H1 (cell line): ENCODE results near the gene HOATZ. TPM values are rescaled to one million over a fixed set of nuclear protein-coding genes. Genes with fewer than 3 reads are reported as not detected.

ENCODE experiments used
- CTCF ChIA-PET: fragments of 300-600 bp; sonication (Branson Sonifier 250); formaldehyde crosslinking; loops from one replicate; lab custom pipeline; 2021; ENCODE audit not compliant: partially characterized antibody; lab: Charles Lee
- POLR2A ChIA-PET: fragments of 300-600 bp; sonication (Branson Sonifier 250); formaldehyde crosslinking; loops from one replicate; lab custom pipeline; 2021; ENCODE audit warnings: inconsistent platforms; ENCODE audit not compliant: partially characterized antibody; lab: Charles Lee
- DNase-seq, 2 experiments: peaks; one replicate each; pipeline versions ENCODE4 v3.0.0 to v3.0.0-alpha.2; 2010 to 2022; ENCODE audit warnings: low spot score in 2 of 2, low read depth in 1 of 2, mixed read lengths in 1 of 2
- FAIRE-seq: peaks from 2 replicates; lab custom pipeline; 2011; peaks lifted over from hg19 to GRCh38; lab: Jason Lieb, UNC
- H2AFZ ChIP-seq: 2 replicates; pipeline ENCODE4 v1.8.1; 2012; ENCODE audit warnings: low read length, inconsistent platforms
- H2AK5ac ChIP-seq: 2 replicates; pipeline ENCODE4 v1.6.1; 2013; ENCODE audit warnings: low read depth, low read length
- H2BK120ac ChIP-seq: replicated peaks from 2 replicates; pipeline ENCODE3; 2013; ENCODE audit warnings: low read depth, low read length, inconsistent platforms
- H2BK12ac ChIP-seq: 2 replicates; pipeline ENCODE4 v1.6.1; 2013; ENCODE audit warnings: low read depth, low read length
- H2BK15ac ChIP-seq: 2 replicates; pipeline ENCODE4 v1.6.1; 2013; ENCODE audit warnings: low read length
- H2BK20ac ChIP-seq: 2 replicates; pipeline ENCODE4 v1.6.1; 2013; ENCODE audit warnings: low read length
- H2BK5ac ChIP-seq: 2 replicates; pipeline ENCODE4 v1.6.1; 2013; ENCODE audit warnings: low read depth, low read length
- H3K14ac ChIP-seq: 2 replicates; pipeline ENCODE4 v1.6.1; 2013; ENCODE audit warnings: inconsistent platforms; ENCODE audit not compliant: insufficient read length
- H3K18ac ChIP-seq: 2 replicates; pipeline ENCODE4 v1.6.1; 2013; ENCODE audit warnings: low read length; ENCODE audit errors: extremely low read depth
- H3K23ac ChIP-seq: 2 replicates; pipeline ENCODE4 v1.6.1; 2013; ENCODE audit warnings: inconsistent platforms; ENCODE audit not compliant: insufficient read length
- H3K23me2 ChIP-seq: 2 replicates; pipeline ENCODE4 v1.6.1; 2013; ENCODE audit warnings: low read depth, low read length
- H3K27ac ChIP-seq: 2 replicates; pipeline ENCODE4 v1.6.1; 2011; ENCODE audit warnings: low read depth, low read length, inconsistent platforms
- H3K27me3 ChIP-seq, 4 experiments: replicated peaks in 1 of 4; 1 replicate in 1 of 4; 2 replicates in 3 of 4; pipeline versions ENCODE4 v1.6.1 to v1.8.1; 2011 to 2013; ENCODE audit warnings: low read length in 3 of 4, mild to moderate bottlenecking in 3 of 4, inconsistent platforms in 2 of 4, mixed read lengths in 2 of 4, moderate library complexity in 1 of 4; ENCODE audit not compliant: control insufficient read depth in 3 of 4, insufficient read depth in 3 of 4; ENCODE audit errors: extremely low read depth in 1 of 4
- H3K36me3 ChIP-seq, 4 experiments: 2 replicates each; pipeline versions ENCODE4 v1.6.1 to v1.8.1; 2011 to 2013; ENCODE audit warnings: mild to moderate bottlenecking in 4 of 4, low read length in 3 of 4, moderate library complexity in 2 of 4, control low read depth in 1 of 4, inconsistent platforms in 1 of 4; ENCODE audit not compliant: insufficient read depth in 4 of 4, control insufficient read depth in 2 of 4
- H3K4ac ChIP-seq: replicated peaks from 2 replicates; pipeline ENCODE3; 2013; ENCODE audit warnings: low read length, low read depth, mixed read lengths, inconsistent platforms; ENCODE audit not compliant: insufficient read length
- H3K4me1 ChIP-seq, 4 experiments: replicated peaks in 1 of 4; 1 replicate in 1 of 4; 2 replicates in 3 of 4; pipeline versions ENCODE4 v1.6.1 to v1.8.1; 2011 to 2013; ENCODE audit warnings: low read length in 3 of 4, inconsistent platforms in 2 of 4, mixed read lengths in 1 of 4; ENCODE audit not compliant: insufficient read depth in 4 of 4, control insufficient read depth in 3 of 4
- H3K4me2 ChIP-seq, 2 experiments: 2 replicates each; pipeline versions ENCODE4 v1.6.1 to v1.8.1; 2011 to 2013; ENCODE audit warnings: low read depth in 2 of 2, low read length in 2 of 2, control low read depth in 1 of 2, inconsistent platforms in 1 of 2, mild to moderate bottlenecking in 1 of 2; ENCODE audit not compliant: insufficient read depth in 1 of 2
- H3K4me3 ChIP-seq, 4 experiments: fragments of 200-600, 300-600 bp in 1 of 4; sonication (generic), shearing (Covaris generic), sonication (Bioruptor Twin) in 1 of 4; 2 replicates each; pipeline versions ENCODE4 v1.5.1 to v1.8.1; 2011 to 2016; ENCODE audit warnings: low read length in 4 of 4, low read depth in 3 of 4, control low read depth in 2 of 4, inconsistent platforms in 2 of 4, mild to moderate bottlenecking in 2 of 4, mixed read lengths in 1 of 4, moderate library complexity in 1 of 4; ENCODE audit not compliant: insufficient read depth in 2 of 4; ENCODE audit errors: extremely low read depth in 1 of 4
- H3K56ac ChIP-seq: replicated peaks from 2 replicates; pipeline ENCODE3; 2013; ENCODE audit warnings: low read depth, mild to moderate bottlenecking, mixed read lengths, low read length, inconsistent platforms; ENCODE audit not compliant: insufficient read length
- H3K79me1 ChIP-seq: 2 replicates; pipeline ENCODE4 v1.6.1; 2013; ENCODE audit warnings: low read depth, low read length, control low read depth
- H3K79me2 ChIP-seq, 2 experiments: 2 replicates each; pipeline versions ENCODE4 v1.6.1 to v1.8.1; 2012 to 2013; ENCODE audit warnings: low read length in 2 of 2, mild to moderate bottlenecking in 2 of 2, inconsistent platforms in 1 of 2; ENCODE audit not compliant: insufficient read depth in 2 of 2, control insufficient read depth in 1 of 2
- H3K9ac ChIP-seq, 4 experiments: replicated peaks in 1 of 4; 1 replicate in 1 of 4; 2 replicates in 3 of 4; pipeline versions ENCODE4 v1.6.1 to v1.8.1; 2011 to 2013; ENCODE audit warnings: low read depth in 3 of 4, low read length in 3 of 4, control low read depth in 2 of 4, mild to moderate bottlenecking in 2 of 4, moderate library complexity in 2 of 4, inconsistent platforms in 1 of 4; ENCODE audit errors: extremely low read depth in 1 of 4
- H3K9me3 ChIP-seq, 2 experiments: 2 replicates each; pipeline versions ENCODE4 v1.6.1 to v1.8.1; 2012 to 2013; ENCODE audit warnings: mild to moderate bottlenecking in 2 of 2, moderate library complexity in 2 of 2, control low read depth in 1 of 2, inconsistent platforms in 1 of 2, low read depth in 1 of 2, low read length in 1 of 2, mixed read lengths in 1 of 2; ENCODE audit not compliant: insufficient read depth in 2 of 2
- H4K20me1 ChIP-seq, 2 experiments: replicated peaks in 1 of 2; 2 replicates each; pipeline versions ENCODE3 to v1.8.1; 2011 to 2013; ENCODE audit warnings: inconsistent platforms in 2 of 2, low read length in 2 of 2, mild to moderate bottlenecking in 1 of 2; ENCODE audit not compliant: insufficient read depth in 2 of 2, control insufficient read depth in 1 of 2
- H4K5ac ChIP-seq: 2 replicates; pipeline ENCODE4 v1.6.1; 2013; ENCODE audit warnings: low read length, low read depth, mixed read lengths, inconsistent platforms; ENCODE audit not compliant: insufficient read length
- H4K8ac ChIP-seq: 2 replicates; pipeline ENCODE4 v1.8.0; 2013; ENCODE audit warnings: mild to moderate bottlenecking, moderate library complexity, low read length, inconsistent platforms; ENCODE audit not compliant: insufficient read depth; ENCODE audit errors: extremely low read depth
- H4K91ac ChIP-seq: replicated peaks from 2 replicates; pipeline ENCODE3; 2013; ENCODE audit warnings: low read length, mixed read lengths, inconsistent platforms; ENCODE audit not compliant: insufficient read length
- ASH2L ChIP-seq: fragments of 200-600, 300-600 bp; sonication (generic); IDR thresholded peaks from one replicate; pipeline ENCODE4 v1.7.1; 2017; ENCODE audit warnings: low read length
- CREB1 ChIP-seq: IDR thresholded peaks from 2 replicates; pipeline ENCODE4 v1.6.1; 2012; ENCODE audit warnings: inconsistent platforms
- EP300 ChIP-seq, 2 experiments: IDR thresholded peaks; 1 replicate in 1 of 2; 2 replicates in 1 of 2; pipeline ENCODE4 v1.6.1; 2011 to 2012; ENCODE audit warnings: low read depth in 2 of 2, low read length in 2 of 2, mild to moderate bottlenecking in 2 of 2, borderline replicate concordance in 1 of 2, inconsistent platforms in 1 of 2, moderate library complexity in 1 of 2
- EZH2 ChIP-seq: fragments of 200-600 bp; sonication (generic); IDR thresholded peaks from 2 replicates; pipeline ENCODE4 v1.7.1; 2012; ENCODE audit warnings: low read depth, mild to moderate bottlenecking, moderate library complexity, low read length, inconsistent platforms; ENCODE audit not compliant: severe bottlenecking
- HDAC6 ChIP-seq: IDR thresholded peaks from one replicate; pipeline ENCODE4 v1.7.1; 2012; ENCODE audit warnings: low read depth, mild to moderate bottlenecking, inconsistent platforms, low read length, moderate library complexity
- KDM4A ChIP-seq: IDR thresholded peaks from one replicate; pipeline ENCODE4 v1.7.1; 2012; ENCODE audit warnings: low read depth, mild to moderate bottlenecking, moderate library complexity, low read length, inconsistent platforms; ENCODE audit not compliant: severe bottlenecking
- MAFK ChIP-seq: IDR thresholded peaks from 2 replicates; pipeline ENCODE4 v1.6.1; 2012; ENCODE audit warnings: low read depth, mild to moderate bottlenecking, improper control_type of control experiment, low read length
- PHF8 ChIP-seq: fragments of 200-600 bp; sonication (generic); conservative IDR thresholded peaks from 2 replicates; pipeline ENCODE4 v1.7.1; 2012; ENCODE audit warnings: low read depth, mild to moderate bottlenecking, inconsistent platforms, low read length, moderate library complexity
- POU5F1 ChIP-seq: IDR thresholded peaks from 2 replicates; pipeline ENCODE4 v1.6.1; 2011; ENCODE audit warnings: low read depth, mild to moderate bottlenecking, low read length, moderate library complexity
- TAF7 ChIP-seq: optimal IDR thresholded peaks from 2 replicates; pipeline ENCODE3; 2011; ENCODE audit warnings: low read depth, mild to moderate bottlenecking, inconsistent platforms, low read length, moderate library complexity, borderline replicate concordance
- TBP ChIP-seq: IDR thresholded peaks from 2 replicates; pipeline ENCODE4 v1.6.1; 2011; ENCODE audit warnings: low read depth, low read length, improper control_type of control experiment
- WGBS, 2 experiments: shearing (Covaris generic) in 1 of 2; methylation state at CpG; one replicate each; pipeline versions ENCODE4 v1.1.6 to v1.1.7; 2013 to 2015; ENCODE audit warnings: low lambda C conversion rate in 2 of 2, mixed read lengths in 2 of 2, inconsistent platforms in 1 of 2, low coverage in 1 of 2, missing lambda C conversion rate in 1 of 2; ENCODE audit not compliant: insufficient replicate concordance in 2 of 2, insufficient coverage in 1 of 2, insufficient read length in 1 of 2; ENCODE audit errors: extremely low coverage in 1 of 2, missing lambda C conversion rate in 1 of 2; 5-methylcytosine and 5-hydroxymethylcytosine counted together
- polyA plus RNA-seq, 7 experiments: library from polyadenylated mRNA; depleted of rRNA in 3 of 7; stranded (reverse) in 5 of 7; unstranded in 2 of 7; fragments of >200 nt in 5 of 7; fragments of 200-250 nt in 2 of 7; gene quantifications; 1 replicate in 5 of 7; 2 replicates in 1 of 7; 4 replicates in 1 of 7; pipeline versions ENCODE4 v1.2.1 to v1.2.3, GENCODE V29; 2011 to 2013; ENCODE audit warnings: missing spikeins in 2 of 7, mixed read lengths in 2 of 7
- total RNA-seq: library from RNA; stranded (reverse); fragmentation: NEBNext Ultra II Directional; extraction: Animal tissue kit (Norgen Biotek cat#: 25700); gene quantifications from 2 replicates; pipeline ENCODE4 v1.2.1, GENCODE V29; 2021

The HOATZ gene
- total and polyA plus RNA-seq, 2 of the 8 experiments (the other 6 are each of a cell fraction or from before 2014, with no cell fraction given) = not detected

DNA sequence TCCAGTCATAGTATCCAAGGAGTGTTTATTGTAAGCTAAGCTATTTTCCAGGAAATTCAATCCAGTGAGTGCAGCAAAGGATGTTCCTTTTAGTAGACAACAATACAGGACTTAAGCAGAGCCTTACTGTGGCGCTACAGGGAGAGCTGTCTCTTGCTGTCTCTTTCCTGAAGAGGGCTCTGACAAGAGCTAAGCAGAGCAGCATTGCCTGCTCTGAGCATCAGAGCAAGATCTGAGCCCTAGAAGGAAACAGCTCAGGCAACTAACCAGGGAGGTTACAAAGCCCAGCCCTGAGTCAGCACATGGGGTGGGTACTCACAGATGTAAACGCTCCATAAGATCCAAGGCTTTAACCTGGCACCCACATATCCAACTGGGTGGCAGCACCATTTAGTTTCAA lies 33.9 kb downstream of the HOATZ start:
- Histone ChIP-seq H3K79me1 (no peaks in the 10 kb centered on the region), H3K27ac (no peak overlapping the region), H2BK12ac (no peak overlapping the region), H3K14ac (no peak overlapping the region), H2AK5ac (no peak overlapping the region), H3K23ac (no peak overlapping the region), H3K4me3 (no peak overlapping the region), H3K79me2 (no peaks in the 10 kb centered on the region), H3K4ac (no peak overlapping the region), H3K56ac (no peak overlapping the region), H4K20me1 (no peaks in the 10 kb centered on the region), H4K91ac (no peak overlapping the region), H2BK120ac (no peak overlapping the region), H3K9ac (no peak overlapping the region), H2BK15ac (no peak overlapping the region), H3K9me3 (no peaks in the 10 kb centered on the region), H3K4me1 (peaks cover 0 to 17% (median 3%) of the 10 kb centered on the region in 4 experiments; a peak in 4 of 7 replicates), H3K4me2 (no peak overlapping the region), H3K36me3 (no peaks in the 10 kb centered on the region; a peak in 1 of 8 replicates), H3K27me3 (peaks cover 0 to 6% (median 0%) of the 10 kb centered on the region in 4 experiments; a peak in 1 of 7 replicates), H3K23me2 (no peaks in the 10 kb centered on the region; the same call in 1 of the 2 replicates), H2AFZ (no peak overlapping the region), H2BK20ac (no peak overlapping the region), H3K18ac (no peak overlapping the region), H4K8ac (no peak overlapping the region), H4K5ac (no peak overlapping the region), H2BK5ac (no peak overlapping the region)
- no peak for TF ChIP-seq CREB1
- no peak for TF ChIP-seq HDAC6
- no peak for TF ChIP-seq EP300 (IDR thresholded peaks at IDR 0.05; ENCODE audit: borderline replicate concordance in 1 of 2, low read depth in 2 of 2, low read length in 2 of 2)
- no peak for TF ChIP-seq MAFK
- no peak for TF ChIP-seq ASH2L
- TF ChIP-seq TBP = no peak
- no peak for TF ChIP-seq KDM4A
- no peak for TF ChIP-seq PHF8
- no peak for TF ChIP-seq TAF7
- TF ChIP-seq POU5F1 = no peak
- no peak for TF ChIP-seq EZH2
- ChIA-PET POLR2A (no interaction called here), CTCF (interaction anchor here (1.4 to 1.6 kb wide), 3 partner anchors 9 to 14 kb away, joined by 3 to 4 read pairs (median 3); no protein-coding TSS in a partner anchor)
- FAIRE-seq = no peak
- 95% methylated on average over 2 of the region's 2 CpGs; no CpG with 5 or more reads in 1 of the 2 experiments for WGBS, 2 experiments
- DNase-seq = no peak
